HG03066 (cell line): Measurements from ENCODE around the gene AGBL4.

Source experiments
- ATAC-seq: cut with Tn5 transposase; IDR thresholded peaks from one replicate; pipeline ENCODE4 v1.9.1; 2021; ENCODE audit warnings: low read depth; ENCODE audit not compliant: unreplicated experiment

AGBL4 gene

GRCh38 chr1:49465486-49466185, 558.1 kb downstream of the AGBL4 start:
- ATAC-seq = no peak

GRCh38 chr1:49448200-49448599, 575.6 kb downstream of the AGBL4 start:
- no peak for ATAC-seq

GRCh38 chr1:49436865-49437264, 586.9 kb downstream of the AGBL4 start:
- no peak for ATAC-seq

DNA sequence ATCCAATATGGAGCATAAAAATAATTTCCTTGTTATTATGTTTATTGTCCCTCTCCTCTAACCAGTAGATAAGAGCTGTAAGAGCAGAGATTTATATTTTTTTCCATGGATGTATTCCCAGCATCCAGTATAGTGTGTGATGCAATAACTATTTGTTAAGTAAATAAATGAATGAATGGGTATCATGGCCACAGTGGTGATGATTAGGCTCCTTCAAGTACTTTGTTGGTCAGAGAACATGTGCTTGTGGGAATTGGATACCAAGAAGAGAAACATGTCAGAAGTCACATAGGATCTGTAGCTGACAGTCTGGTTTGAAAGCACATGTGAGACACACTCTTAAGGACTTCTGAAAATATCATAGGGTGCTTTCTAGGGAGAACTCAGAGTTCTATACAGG, 588.5 kb downstream of the AGBL4 start:
- no peak for ATAC-seq

GRCh38 chr1:49424782-49425181, 599.0 kb downstream of the AGBL4 start:
- ATAC-seq = no peak

DNA sequence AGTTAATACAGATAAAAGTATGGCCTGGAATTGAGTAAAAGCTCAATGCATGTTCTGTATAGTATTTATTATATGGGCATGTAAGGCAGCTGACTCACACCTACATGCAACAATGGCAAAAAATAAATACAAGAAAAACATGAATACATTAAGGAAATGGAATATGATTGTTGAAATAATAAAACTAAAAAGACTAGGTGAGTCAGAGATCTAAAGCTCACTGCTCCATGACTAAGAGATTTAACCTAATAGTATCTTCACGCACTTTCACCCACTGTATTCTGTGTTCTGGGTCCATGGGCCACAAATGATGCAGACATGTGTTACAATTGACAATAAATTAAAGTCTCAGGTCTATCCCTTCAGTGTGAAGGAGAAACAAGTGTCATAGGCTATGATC, 607.0 kb downstream of the AGBL4 start:
- ATAC-seq = no peak

DNA sequence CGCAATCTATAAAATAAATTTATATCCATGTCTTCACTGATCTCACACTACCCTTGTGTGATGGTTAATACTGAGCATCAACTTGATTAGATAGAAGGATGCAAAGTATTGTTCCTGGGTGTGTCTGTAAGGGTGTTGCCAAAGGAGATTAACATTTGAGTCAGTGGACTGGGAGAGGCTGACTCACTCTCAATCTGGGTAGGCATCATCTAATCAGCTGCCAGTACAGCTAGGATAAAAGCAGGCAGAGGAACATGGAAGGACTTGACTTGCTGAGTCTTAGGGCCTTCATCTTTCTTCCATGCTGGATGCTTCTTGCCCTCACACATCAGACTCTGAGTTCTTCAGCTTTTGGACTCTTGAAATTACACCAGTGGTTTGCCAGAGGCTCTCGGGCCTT, 615.4 kb downstream of the AGBL4 start:
- ATAC-seq = no peak

DNA sequence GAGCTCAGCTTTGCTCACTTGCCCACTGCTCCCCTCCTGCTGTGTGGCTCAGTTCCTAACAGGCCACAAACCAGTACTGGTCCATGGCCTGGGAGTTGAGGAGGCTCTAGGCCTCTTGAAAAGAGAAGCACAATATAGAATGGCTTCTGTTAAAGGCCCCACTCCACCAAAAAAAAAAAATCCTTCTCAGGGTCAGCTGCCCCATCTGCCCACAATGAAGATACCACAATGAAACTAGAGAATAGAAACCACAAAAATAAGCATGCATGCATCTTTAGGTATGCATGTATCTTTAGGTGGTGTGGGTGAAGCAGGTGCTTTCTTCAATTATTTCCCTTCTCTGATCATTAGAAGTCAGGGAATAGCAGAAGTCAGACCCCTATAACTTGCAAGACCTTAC, 626.7 kb downstream of the AGBL4 start:
- no peak for ATAC-seq

- no peak for ATAC-seq
These were observed 629.6 kb downstream of the AGBL4 start for GRCh38 chr1:49394200-49394599.

DNA sequence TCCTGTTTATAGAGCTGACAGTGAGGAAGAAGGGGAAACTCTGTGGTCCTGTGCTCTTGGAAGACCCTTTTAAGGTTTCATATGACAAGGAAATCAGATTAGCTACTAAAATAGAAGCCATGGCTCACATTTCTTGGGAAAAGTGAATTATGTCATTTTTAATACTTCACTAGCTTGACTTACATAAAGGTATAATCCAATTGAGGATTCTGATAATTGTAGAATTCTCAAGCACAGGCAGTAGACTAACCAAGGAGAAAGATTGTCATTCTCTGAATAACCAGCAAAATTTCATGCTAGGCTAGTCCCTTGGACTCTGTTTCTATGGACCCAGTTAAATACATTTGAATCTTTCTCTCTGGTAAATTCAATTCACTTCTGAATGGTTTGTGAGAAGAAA, 634.1 kb downstream of the AGBL4 start:
- ATAC-seq = no peak

- ATAC-seq = no peak
These were observed 659.1 kb downstream of the AGBL4 start for GRCh38 chr1:49364676-49365075.

DNA sequence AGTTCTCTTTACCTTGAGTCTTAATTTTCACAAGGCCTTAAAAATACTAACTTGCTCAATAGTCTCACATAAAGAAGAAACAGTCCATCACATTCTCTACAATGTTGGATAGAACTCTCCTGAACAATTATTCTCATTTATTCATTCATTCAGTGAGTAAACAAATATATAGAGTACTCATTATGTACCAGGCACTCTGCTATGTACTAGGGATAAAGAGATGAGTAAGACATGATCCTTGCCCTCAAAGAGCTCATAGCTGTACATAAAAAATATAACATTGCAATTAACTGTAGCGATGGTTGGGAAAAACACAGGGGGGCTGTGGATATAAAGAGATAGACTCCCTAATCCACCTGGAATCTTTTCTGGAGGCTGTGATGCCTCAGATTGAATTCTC, 660.1 kb downstream of the AGBL4 start:
- no peak for ATAC-seq

DNA sequence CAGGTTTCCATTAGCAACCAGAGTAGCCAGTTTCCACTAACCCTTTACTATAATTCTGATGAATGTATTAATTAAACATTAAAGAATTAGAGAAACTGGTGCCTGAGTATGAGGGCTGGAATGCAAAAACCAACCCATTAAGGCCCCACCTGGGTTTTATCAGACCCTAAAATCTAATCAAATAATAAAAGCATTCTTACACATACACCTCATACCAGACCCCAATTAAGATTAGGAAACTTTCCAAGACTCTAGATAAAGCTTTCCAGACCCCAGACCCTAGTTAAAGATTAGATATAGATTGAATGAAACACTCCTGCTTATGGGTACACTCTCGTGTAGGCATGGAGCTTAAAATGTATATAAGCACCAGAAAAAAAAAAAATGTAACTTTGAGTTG, 665.7 kb downstream of the AGBL4 start:
- no peak for ATAC-seq

DNA sequence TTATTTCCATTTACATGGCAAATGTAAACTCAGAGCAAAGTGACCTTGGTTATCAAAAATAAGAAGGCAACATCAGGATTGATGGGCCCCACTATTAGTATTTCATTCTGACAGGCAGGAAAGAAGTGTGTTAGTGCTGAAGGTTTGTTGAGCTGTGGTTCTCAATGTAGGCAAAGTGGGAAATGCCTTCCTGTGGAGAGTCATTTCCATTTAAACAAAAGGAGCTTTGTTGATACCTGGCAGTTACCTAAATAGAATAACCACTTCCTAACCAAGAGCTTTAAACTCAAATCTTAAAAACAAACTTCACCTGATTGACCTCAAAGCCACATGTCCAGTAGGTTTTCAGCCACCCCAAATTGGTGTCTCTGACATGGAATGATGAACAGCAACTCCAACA, 667.2 kb downstream of the AGBL4 start:
- ATAC-seq = no peak

DNA sequence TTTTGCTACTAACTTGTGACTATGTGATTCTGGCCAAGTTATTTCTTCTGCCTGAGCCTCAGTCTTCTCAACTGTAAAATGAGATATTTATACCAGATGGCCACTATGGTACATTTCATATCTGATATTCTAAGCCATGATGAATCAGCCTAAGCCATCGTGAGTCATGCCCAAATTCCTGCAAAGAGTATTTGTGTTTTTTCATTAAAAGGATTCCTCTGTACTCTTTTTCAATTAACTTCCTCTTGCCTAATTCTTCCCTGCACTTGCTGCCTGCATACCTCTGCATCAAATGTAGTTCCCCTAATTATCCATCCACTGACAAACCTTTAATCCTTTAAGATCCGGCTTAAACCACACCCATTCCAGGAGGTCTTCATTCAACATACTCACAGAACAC, 672.0 kb downstream of the AGBL4 start:
- no peak for ATAC-seq

DNA sequence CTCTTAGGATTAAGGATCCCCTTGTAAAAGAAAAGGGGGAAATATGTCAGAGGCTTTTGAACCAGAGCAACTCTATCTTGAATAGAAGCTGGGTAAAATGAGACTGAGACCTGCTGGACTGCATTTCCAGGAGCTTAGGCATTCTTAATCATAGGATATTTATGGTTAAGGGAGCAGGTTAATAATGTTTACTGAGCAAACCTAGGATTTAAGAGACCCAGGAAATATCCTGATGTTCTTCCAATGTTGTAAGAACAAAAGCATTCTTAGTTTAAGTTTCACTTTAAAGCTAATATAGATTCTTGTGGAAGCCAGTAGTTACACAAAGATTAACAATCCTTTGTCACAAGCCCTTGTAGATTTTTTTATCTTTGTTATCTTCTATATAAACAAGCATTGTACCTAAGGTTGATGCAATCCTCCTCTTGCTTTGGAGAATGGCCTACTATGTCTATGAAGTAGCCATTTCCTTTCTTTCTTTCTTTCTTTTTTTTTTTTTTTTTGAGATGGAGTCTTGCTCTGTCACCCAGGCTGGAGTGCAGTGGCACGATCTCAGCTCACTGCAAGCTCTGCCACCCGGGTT, 676.9 kb downstream of the AGBL4 start:
- ATAC-seq = no peak

DNA sequence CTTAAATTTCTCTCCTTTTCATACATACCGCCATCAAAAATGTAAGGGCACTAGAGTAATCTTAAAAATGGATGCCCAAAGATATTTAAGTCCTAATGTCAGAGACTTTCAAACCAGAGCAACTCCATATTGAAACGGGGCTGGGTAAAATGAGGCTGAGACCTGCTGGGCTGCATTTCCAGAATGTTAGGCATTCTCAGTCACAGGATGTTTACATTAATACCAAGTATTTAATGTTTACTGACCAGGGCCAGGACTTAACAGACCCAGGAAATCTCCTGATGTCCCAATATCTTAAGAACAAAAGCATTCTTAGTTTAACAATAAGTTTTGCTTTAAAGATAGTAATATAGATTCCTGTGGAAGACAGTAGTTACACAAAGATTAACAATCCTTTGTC, 683.2 kb downstream of the AGBL4 start:
- no peak for ATAC-seq

- ATAC-seq = no peak
These were observed 684.7 kb downstream of the AGBL4 start for GRCh38 chr1:49339043-49339442.

- ATAC-seq = no peak
These were observed 686.5 kb downstream of the AGBL4 start for GRCh38 chr1:49337251-49337650.

GRCh38 chr1:49333906-49334305, 689.8 kb downstream of the AGBL4 start:
- ATAC-seq = no peak

DNA sequence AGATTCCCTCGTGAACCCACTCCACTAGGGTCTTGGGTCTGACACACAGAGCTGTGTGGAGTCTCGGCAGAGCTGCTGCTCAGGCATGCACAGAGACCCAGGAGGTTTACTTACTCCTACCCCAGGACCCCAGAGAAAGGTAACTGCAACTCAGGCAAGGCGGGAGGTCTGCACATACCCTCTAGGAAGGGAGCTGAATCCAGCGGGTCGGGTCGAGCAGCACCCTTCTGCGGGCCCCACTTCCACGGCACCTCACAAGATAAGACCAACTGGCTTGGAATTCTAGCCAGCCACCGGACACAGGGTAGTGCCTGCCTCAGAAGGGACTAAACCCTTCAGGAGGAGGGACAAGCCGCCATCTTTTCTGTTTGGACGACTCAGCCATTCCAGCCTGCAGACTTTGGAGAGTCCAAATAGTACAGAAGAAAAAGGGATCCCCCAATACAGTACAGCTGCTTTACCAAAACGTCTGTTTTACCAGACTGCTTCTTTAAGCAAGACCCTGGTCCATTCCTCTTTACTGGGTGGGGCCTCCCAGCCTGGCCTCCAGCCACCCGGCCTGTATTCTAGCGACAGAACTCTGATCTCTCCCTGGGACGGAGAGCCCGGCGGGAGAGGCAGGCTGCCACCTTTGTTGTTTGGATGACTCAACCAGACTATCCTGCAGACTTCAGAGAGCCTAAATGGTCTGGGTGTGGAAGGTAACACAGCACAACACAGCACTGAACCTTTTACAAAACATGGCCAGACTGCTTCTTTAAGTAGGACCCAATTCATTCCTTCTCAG, 692.5 kb downstream of the AGBL4 start:
- ATAC-seq = no peak
